GM21381 (cell line): ENCODE measurements around the gene LEP.

Source experiments
- ATAC-seq: cut with Tn5 transposase; IDR thresholded peaks from one replicate; pipeline ENCODE4 v1.9.1; 2021; ENCODE audit warnings: mild to moderate bottlenecking, moderate library complexity; ENCODE audit not compliant: unreplicated experiment

Gene LEP

GRCh38 chr7:128243273-128243672 is 2.2 kb downstream of the LEP start:
- no peak for ATAC-seq

GRCh38 chr7:128244861-128245260 is 3.8 kb downstream of the LEP start:
- no peak for ATAC-seq

GRCh38 chr7:128247108-128247507 is 6.0 kb downstream of the LEP start:
- ATAC-seq, result no peak

- ATAC-seq, result no peak
Observed at GRCh38 chr7:128247640-128248194, 6.6 kb downstream of the LEP start.

GRCh38 chr7:128251337-128251736 is 10.3 kb downstream of the LEP start:
- no peak for ATAC-seq

GRCh38 chr7:128253701-128254100 is 12.6 kb downstream of the LEP start:
- ATAC-seq, result no peak

GRCh38 chr7:128254470-128254869 is 13.4 kb downstream of the LEP start:
- no peak for ATAC-seq

GRCh38 chr7:128255271-128255670 is 14.2 kb downstream of the LEP start:
- no peak for ATAC-seq

- ATAC-seq, result no peak
Observed at GRCh38 chr7:128257458-128257857, 16.4 kb downstream of the LEP start.

- ATAC-seq, result no peak
Observed at GRCh38 chr7:128259131-128260061, 18.3 kb downstream of the LEP start.

- ATAC-seq, result no peak
Observed at GRCh38 chr7:128260069-128260795, 19.2 kb downstream of the LEP start.

- no peak for ATAC-seq
Observed at GRCh38 chr7:128262273-128263028, 21.4 kb downstream of the LEP start.

- no peak for ATAC-seq
Observed at GRCh38 chr7:128263420-128263819, 22.3 kb downstream of the LEP start.

GRCh38 chr7:128264477-128264876 is 23.4 kb downstream of the LEP start:
- no peak for ATAC-seq

- no peak for ATAC-seq
Observed at GRCh38 chr7:128265156-128265905, 24.3 kb downstream of the LEP start.

- no peak for ATAC-seq
Observed at GRCh38 chr7:128265906-128266300, 24.8 kb downstream of the LEP start.

GRCh38 chr7:128266529-128266882 is 25.4 kb downstream of the LEP start:
- ATAC-seq, result no peak

GRCh38 chr7:128266883-128267594 is 26.0 kb downstream of the LEP start:
- no peak for ATAC-seq

- ATAC-seq, result no peak
Observed at GRCh38 chr7:128267595-128267924, 26.5 kb downstream of the LEP start.

GRCh38 chr7:128268233-128268632 is 27.2 kb downstream of the LEP start:
- ATAC-seq, result no peak
